IPS-20b (cell line): Measurements from ENCODE around the gene KRTAP25-1.

ENCODE experiments used
- H3K27ac ChIP-seq: one replicate; pipeline ENCODE4 v1.5.1; 2013; ENCODE audit warnings: low read length
- H3K27me3 ChIP-seq: 2 replicates; pipeline ENCODE4 v1.6.1; 2013; ENCODE audit warnings: mild to moderate bottlenecking, low read length, inconsistent platforms; ENCODE audit not compliant: insufficient read depth
- H3K36me3 ChIP-seq: 2 replicates; pipeline ENCODE4 v1.6.1; 2013; ENCODE audit warnings: low read depth, mild to moderate bottlenecking, inconsistent platforms, low read length, moderate library complexity; ENCODE audit not compliant: insufficient read depth
- H3K4me1 ChIP-seq: 2 replicates; pipeline ENCODE4 v1.6.1; 2013; ENCODE audit warnings: mild to moderate bottlenecking, control low read depth, inconsistent platforms, low read length, moderate library complexity; ENCODE audit not compliant: insufficient read depth
- H3K4me3 ChIP-seq: 2 replicates; pipeline ENCODE4 v1.5.1; 2013; ENCODE audit warnings: mild to moderate bottlenecking, low read length, inconsistent platforms
- H3K9ac ChIP-seq: 2 replicates; pipeline ENCODE4 v1.6.1; 2013; ENCODE audit warnings: low read depth, mild to moderate bottlenecking, inconsistent platforms, low read length, moderate library complexity
- H3K9me3 ChIP-seq: 2 replicates; pipeline ENCODE4 v1.6.1; 2013; ENCODE audit warnings: mild to moderate bottlenecking, low read depth, low read length, inconsistent platforms; ENCODE audit not compliant: insufficient read depth

The KRTAP25-1 gene, protein sequence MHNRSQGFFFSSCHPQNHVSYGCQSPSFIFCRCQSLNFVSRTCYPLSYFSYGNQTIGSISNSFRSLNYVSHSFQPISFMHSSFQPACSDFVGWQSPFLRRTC

DNA sequence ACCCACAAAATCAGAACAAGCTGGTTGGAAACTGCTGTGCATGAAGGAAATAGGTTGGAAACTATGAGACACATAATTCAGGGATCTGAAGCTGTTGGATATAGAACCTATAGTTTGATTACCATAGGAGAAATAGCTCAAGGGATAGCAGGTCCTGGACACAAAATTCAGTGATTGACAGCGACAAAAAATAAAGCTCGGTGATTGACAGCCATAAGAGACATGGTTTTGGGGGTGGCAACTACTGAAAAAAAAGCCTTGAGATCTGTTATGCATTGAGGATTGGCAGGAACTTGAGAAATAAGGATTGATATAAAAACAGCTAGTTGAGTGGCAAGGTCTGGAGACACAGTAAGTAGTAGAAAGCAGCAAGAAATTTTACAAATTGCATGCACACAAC, at the start of gene KRTAP25-1:
Gene KRTAP25-1, minus strand, starts transcription at position 300 of the 400 bp plus-strand sequence. Its CDS starts 24 bp downstream, at position 276.
- no peak within 1 kb of the TSS for H3K9ac ChIP-seq
- no peaks in the 10 kb centered on the region for H3K4me1 ChIP-seq
- no peaks in the 10 kb centered on the region for H3K36me3 ChIP-seq
- no peak within 1 kb of the TSS for H3K4me3 ChIP-seq
- no peaks in the 10 kb centered on the region for H3K27me3 ChIP-seq
- no peaks in the 10 kb centered on the region for H3K9me3 ChIP-seq
- no peak within 1 kb of the TSS for H3K27ac ChIP-seq

DNA sequence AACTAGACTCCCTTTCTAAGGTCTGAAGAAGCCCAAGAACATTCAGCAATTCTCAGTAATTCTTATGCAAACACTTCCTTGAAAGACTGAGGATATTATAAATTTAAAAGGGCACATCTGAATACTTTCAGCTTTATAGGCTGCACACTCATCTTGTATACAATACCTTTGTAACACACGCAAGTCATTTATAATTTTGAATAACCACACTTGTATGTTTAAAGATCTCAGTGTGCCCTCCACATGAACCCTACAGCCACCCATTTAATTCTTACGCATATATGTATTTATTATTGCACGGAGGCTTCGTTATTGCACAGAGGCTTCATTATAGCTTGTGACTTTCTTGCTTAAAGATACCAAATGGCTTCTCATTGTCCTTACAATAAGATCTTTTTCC, 49.4 kb upstream of the KRTAP25-1 start:
- H3K27ac ChIP-seq: no peak overlapping the region

DNA sequence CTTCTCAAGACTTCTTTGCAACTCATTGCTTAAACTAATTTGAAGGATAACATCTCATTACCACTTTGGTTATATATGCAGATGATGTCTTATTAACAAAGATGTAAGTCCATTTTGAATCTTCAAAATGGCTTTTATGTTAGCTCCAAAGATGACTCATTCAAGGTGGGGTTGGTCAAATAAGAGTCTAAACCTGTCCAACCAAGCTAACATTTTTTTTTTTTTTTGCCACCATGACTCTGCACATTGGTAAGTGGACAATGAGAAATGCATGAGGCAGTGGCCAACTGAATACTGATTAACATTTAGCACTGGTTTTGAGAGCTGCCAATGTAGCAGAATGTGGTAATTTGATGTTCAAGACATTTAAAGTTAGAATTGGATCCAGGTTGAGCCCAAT, 48.5 kb upstream of the KRTAP25-1 start:
- no peak overlapping the region for H3K9ac ChIP-seq
- no peaks in the 10 kb centered on the region for H3K4me1 ChIP-seq
- no peak overlapping the region for H3K4me3 ChIP-seq
- H3K9me3 ChIP-seq: no peaks in the 10 kb centered on the region; the same call in 1 of the 2 replicates
- no peak overlapping the region for H3K27ac ChIP-seq
- no peaks in the 10 kb centered on the region for H3K36me3 ChIP-seq
- H3K27me3 ChIP-seq: no peaks in the 10 kb centered on the region

More for the DNA sequence above, 49.4 kb upstream of the KRTAP25-1 start:
- H3K36me3 ChIP-seq: no peaks in the 10 kb centered on the region
- H3K27me3 ChIP-seq: no peaks in the 10 kb centered on the region
- H3K4me3 ChIP-seq: no peak overlapping the region
- H3K9me3 ChIP-seq: no peaks in the 10 kb centered on the region; the same call in 1 of the 2 replicates
- no peaks in the 10 kb centered on the region for H3K4me1 ChIP-seq
- H3K9ac ChIP-seq: no peak overlapping the region

DNA sequence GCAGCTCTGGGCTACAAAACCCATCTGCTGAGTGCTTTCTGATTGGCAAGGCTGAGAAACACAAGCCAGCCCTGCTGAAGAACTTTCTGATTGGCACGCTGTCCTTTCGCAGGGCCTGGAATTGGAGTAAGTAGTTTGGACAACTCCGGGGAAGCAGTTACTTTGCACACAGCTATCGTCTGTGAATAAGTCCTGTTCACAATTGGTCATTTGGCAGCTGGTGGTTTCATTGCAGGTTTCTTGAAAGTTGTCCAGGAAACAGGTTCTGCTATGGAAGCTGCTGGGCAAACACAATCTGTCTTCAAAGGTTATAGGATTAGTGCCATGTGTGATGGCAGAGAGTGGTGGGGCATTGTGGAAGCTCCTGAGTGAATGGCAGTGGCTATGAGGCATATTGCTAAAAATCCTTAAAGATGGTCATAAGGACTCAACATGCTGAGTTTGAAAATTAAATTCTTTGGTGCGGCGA, 48.0 kb upstream of the KRTAP25-1 start, which contains the start of gene KRTAP27-1:
Gene KRTAP27-1, minus strand, starts transcription at position 419 of the 469 bp plus-strand sequence. Its CDS starts 26 bp downstream, at position 393.
- Histone ChIP-seq H3K9me3 (no peaks in the 10 kb centered on the region; the same call in 1 of the 2 replicates), H3K4me1 (no peaks in the 10 kb centered on the region), H3K36me3 (no peaks in the 10 kb centered on the region), H3K27ac (no peak within 1 kb of the TSS), H3K9ac (no peak within 1 kb of the TSS), H3K4me3 (no peak within 1 kb of the TSS), H3K27me3 (no peaks in the 10 kb centered on the region)

DNA sequence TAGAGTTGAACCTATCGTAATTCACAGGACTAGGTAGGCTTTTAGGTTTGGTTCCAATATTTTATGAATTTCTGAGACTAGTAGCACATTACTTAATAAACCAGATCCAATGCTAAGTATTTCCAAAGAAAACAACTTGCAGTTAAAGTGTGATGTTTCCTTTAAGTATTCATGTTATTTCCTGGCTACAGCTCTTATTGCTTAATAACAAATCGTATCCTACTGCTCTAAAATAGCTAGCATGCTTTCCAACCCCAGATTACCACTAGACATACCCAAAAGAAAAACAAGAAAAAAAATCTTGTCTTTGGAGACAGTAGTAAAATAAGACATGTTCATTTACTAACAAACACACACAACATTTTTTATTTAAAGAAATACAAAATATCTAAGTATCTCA, 47.3 kb upstream of the KRTAP25-1 start:
- Histone ChIP-seq H3K9me3 (no peaks in the 10 kb centered on the region; the same call in 1 of the 2 replicates), H3K27ac (no peak overlapping the region), H3K9ac (no peak overlapping the region), H3K36me3 (no peaks in the 10 kb centered on the region), H3K27me3 (no peaks in the 10 kb centered on the region), H3K4me1 (no peaks in the 10 kb centered on the region), H3K4me3 (no peak overlapping the region)

DNA sequence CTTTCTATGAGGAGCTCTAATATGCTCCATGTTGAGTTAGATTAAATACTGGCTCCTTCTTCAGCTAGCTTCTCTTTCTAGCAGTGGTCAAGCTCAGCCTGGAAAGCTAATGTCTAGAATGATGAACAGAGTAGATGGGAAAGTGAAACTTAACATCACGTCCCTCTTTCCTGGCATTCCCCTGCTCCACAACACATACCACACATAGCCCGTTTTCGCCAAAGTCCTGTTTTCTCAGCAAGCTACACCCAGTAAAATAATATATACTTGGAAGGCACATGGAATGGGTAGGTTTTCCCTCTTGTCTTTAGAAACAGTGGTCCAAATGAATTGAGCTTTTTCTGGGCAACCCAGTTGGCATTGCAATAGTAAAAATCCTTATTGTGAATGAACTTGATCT, 44.4 kb upstream of the KRTAP25-1 start:
- no peaks in the 10 kb centered on the region for H3K27me3 ChIP-seq
- no peaks in the 10 kb centered on the region for H3K36me3 ChIP-seq
- no peaks in the 10 kb centered on the region; the same call in 1 of the 2 replicates for H3K9me3 ChIP-seq
- H3K4me1 ChIP-seq: no peaks in the 10 kb centered on the region
- no peak overlapping the region for H3K9ac ChIP-seq
- H3K4me3 ChIP-seq: no peak overlapping the region
- no peak overlapping the region for H3K27ac ChIP-seq

DNA sequence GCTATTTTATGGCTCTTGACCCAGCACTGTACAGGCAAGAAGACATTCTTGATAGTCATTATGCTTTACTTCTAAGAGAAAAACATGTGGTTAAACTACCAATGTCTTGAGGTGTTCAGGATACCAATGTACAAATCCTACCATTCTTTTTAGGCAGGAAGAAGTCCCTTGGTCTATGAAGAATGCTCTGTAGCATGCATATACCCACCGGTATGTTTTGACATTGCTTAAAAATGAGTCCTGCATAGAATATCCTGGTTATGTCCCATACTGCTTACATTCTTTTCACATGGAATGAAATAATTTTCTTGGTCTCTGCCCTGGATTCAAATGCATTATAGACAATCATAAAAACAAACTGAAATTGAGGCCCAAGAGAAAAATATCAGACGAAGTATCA, 43.4 kb upstream of the KRTAP25-1 start:
- Histone ChIP-seq H3K9ac (no peak overlapping the region), H3K4me3 (no peak overlapping the region), H3K36me3 (no peaks in the 10 kb centered on the region), H3K9me3 (no peaks in the 10 kb centered on the region; the same call in 1 of the 2 replicates), H3K27ac (no peak overlapping the region), H3K4me1 (no peaks in the 10 kb centered on the region), H3K27me3 (no peaks in the 10 kb centered on the region)

DNA sequence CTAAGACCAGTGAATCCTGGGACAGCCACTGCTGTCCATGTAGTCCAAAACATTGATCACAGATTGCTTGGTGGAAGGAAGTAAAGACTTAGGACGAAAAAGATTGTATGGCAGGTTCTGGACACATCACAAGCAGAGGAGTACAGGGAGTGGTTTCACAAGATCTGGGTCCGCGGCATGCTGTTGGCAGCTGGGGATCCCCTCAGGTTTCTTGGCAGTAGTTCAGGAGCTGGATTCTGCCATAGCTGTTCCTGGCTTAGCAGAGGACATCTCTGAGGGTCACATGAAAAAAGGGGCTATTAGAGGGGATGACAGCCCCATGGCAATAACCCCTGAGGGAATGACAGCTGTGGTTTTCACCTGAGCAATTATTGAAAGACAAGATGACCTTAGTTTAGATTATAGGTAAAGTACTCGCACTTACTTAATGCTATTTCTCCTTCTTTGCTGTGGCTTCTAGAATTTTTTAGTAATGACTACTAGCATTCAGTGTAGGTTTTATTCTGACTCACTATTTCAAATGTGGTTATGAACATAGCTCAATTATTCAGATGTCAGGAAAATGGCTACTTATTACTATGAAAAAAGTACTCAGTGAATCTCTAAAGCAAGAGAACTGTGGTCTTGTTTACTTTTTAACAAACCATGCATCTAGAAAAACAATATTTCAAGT, 40.0 kb upstream of the KRTAP25-1 start:
- no peaks in the 10 kb centered on the region for H3K36me3 ChIP-seq
- no peak overlapping the region for H3K27ac ChIP-seq
- no peak overlapping the region for H3K9ac ChIP-seq
- no peaks in the 10 kb centered on the region for H3K27me3 ChIP-seq
- no peak overlapping the region for H3K4me3 ChIP-seq
- H3K9me3 ChIP-seq: peaks cover 7% of the 10 kb centered on the region
- H3K4me1 ChIP-seq: no peaks in the 10 kb centered on the region

DNA sequence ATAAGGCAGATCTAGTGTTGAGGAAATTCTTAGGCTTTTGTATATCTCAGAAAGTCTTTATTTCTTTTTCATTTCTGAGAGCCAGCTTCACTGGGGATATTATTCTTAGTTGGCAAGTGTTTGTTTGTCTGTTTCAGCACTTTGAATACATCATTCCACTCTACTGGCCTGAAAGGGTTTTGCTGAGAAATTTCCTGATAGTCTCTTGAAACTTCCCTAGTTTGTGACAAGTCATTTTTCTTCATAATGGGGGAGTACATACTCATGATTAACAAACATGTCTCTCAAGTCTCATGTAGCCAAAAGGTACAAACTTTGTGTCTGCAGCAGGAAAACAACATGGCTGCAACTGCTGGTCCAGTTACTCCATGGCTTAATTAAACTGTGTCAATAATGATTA, 37.1 kb upstream of the KRTAP25-1 start:
- Histone ChIP-seq H3K4me1 (no peaks in the 10 kb centered on the region), H3K9ac (no peak overlapping the region), H3K27me3 (no peaks in the 10 kb centered on the region), H3K9me3 (peaks cover 7% of the 10 kb centered on the region; the same call in 1 of the 2 replicates), H3K4me3 (no peak overlapping the region), H3K27ac (no peak overlapping the region), H3K36me3 (no peaks in the 10 kb centered on the region)

DNA sequence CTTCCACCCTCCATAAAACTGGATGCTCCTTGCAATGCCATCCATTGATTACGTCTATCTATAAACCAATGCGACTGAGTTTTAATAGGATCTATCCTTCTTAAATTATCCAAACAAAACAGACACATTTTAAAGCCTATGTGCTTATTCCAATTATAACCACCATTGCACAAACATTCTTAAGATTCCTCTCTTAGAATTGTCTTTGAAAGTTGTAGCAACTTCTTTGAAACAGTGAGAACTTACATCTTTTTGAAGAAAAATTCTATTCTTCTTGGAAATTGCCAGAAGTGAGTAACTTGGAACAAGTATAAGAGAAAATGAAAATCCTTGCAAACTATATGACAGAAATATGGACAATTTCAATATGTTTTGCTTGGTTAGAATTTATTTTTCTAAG, 30.9 kb upstream of the KRTAP25-1 start, which contains the start of gene KRTAP26-1:
Gene KRTAP26-1, minus strand, starts transcription at position 101 of the 400 bp plus-strand sequence. CDS start 280 bp downstream, outside the sequence.
- H3K27ac ChIP-seq: no peak within 1 kb of the TSS
- H3K4me3 ChIP-seq: no peak within 1 kb of the TSS
- no peaks in the 10 kb centered on the region for H3K36me3 ChIP-seq
- no peaks in the 10 kb centered on the region for H3K4me1 ChIP-seq
- H3K9me3 ChIP-seq: no peaks in the 10 kb centered on the region
- H3K9ac ChIP-seq: no peak within 1 kb of the TSS
- no peaks in the 10 kb centered on the region for H3K27me3 ChIP-seq

DNA sequence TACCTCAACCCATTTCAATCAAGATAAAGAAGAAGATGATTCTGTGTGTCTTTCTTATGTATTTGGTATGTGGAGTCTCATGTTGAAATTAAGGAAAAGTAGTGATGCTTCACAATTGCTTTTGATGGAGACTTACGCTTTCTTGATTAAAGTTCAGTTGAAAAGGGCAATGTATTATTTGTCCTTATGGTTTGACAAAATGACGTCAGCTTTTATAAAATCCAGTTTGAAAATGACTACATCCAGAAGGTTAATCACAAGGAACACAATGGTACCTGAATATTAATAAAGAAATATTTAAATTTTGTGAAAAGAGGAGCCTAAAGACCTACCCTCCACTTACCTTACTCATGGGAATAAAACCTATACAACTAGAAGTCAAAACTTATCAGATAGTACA, 26.4 kb upstream of the KRTAP25-1 start:
- Histone ChIP-seq H3K9ac (no peak overlapping the region), H3K36me3 (no peaks in the 10 kb centered on the region), H3K9me3 (no peaks in the 10 kb centered on the region), H3K27me3 (no peaks in the 10 kb centered on the region), H3K4me3 (no peak overlapping the region), H3K4me1 (no peaks in the 10 kb centered on the region), H3K27ac (no peak overlapping the region)

DNA sequence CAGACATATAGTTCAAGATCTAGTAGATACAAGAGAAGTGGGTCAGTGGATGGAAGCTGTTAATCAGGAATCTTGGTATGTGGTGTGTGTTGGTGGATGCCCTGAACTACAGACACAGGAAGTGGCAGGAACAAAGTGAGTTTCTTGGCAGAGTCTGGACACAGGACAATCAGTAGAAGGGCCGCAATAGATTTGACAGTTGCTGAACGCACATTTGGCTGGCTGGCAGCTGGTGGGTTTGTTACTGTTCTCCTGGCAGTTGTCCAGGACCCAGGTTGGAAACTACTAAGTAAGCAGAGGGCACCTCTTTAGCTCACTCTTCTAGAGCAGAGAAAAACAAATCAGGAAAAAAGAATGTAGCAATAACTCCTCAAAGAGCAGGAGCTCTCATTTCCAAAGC, 17.6 kb upstream of the KRTAP25-1 start:
- Histone ChIP-seq H3K9me3 (no peaks in the 10 kb centered on the region), H3K9ac (no peak overlapping the region), H3K4me3 (no peak overlapping the region), H3K36me3 (no peaks in the 10 kb centered on the region), H3K27ac (no peak overlapping the region), H3K27me3 (no peaks in the 10 kb centered on the region), H3K4me1 (no peaks in the 10 kb centered on the region)
